ENCODE results near the gene ADD1. TPM values are rescaled to one million over a fixed set of nuclear protein-coding genes. Genes with fewer than 3 reads are reported as not detected.

Gene ADD1
- total RNA-seq, 2 experiments from 2014 or later = 153 TPM

DNA sequence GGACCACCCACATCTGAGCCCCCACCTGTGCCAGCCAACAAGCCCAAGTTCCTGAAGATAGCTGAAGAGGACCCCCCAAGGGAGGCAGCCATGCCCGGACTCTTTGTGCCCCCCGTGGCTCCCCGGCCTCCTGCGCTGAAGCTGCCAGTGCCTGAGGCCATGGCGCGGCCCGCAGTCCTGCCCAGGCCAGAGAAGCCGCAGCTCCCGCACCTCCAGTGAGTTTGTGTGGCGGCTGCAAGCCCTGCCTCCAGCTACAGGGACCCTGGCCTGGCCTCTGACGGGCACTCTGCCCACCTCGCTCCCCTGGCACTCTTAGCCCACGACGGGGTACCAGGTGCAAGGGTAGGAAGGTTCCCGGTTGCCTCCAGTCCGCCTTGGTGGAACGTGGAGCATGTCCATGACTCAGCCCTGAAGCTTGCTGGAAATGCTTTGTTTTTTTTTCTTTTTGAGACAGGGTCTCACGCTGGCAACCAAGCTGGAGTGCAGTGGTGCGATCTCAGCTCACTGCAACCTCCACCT, 13.7 kb upstream of the ADD1 start:
- no peaks in the 10 kb centered on the region for H3K27me3 ChIP-seq (ENCODE audit: control insufficient read depth in 1 of 2, insufficient read depth in 2 of 2, low read length in 2 of 2)
- no peak overlapping the region for H3K4me3 Mint-ChIP-seq
- H3K9me3 Mint-ChIP-seq = no peaks in the 10 kb centered on the region
- ATAC-seq (ENCODE audit: poor library complexity) (no peak), DNase-seq (peak in 1 of 14 experiments; percentile 25)
- no peak overlapping the region for H3K4me3 ChIP-seq (ENCODE audit: low read length)
- intact Hi-C loops (cut with DNase I, micrococcal nuclease) = no loop called here
- no peaks in the 10 kb centered on the region for H3K27me3 Mint-ChIP-seq
- no peaks in the 10 kb centered on the region for H3K9me3 ChIP-seq (ENCODE audit: control insufficient read depth in 1 of 2, insufficient read depth in 1 of 2, low read length in 2 of 2)
- H3K4me1 ChIP-seq (ENCODE audit: insufficient read depth, low read length) = peaks cover 14% of the 10 kb centered on the region
- TF ChIP-seq, protein P1, sequence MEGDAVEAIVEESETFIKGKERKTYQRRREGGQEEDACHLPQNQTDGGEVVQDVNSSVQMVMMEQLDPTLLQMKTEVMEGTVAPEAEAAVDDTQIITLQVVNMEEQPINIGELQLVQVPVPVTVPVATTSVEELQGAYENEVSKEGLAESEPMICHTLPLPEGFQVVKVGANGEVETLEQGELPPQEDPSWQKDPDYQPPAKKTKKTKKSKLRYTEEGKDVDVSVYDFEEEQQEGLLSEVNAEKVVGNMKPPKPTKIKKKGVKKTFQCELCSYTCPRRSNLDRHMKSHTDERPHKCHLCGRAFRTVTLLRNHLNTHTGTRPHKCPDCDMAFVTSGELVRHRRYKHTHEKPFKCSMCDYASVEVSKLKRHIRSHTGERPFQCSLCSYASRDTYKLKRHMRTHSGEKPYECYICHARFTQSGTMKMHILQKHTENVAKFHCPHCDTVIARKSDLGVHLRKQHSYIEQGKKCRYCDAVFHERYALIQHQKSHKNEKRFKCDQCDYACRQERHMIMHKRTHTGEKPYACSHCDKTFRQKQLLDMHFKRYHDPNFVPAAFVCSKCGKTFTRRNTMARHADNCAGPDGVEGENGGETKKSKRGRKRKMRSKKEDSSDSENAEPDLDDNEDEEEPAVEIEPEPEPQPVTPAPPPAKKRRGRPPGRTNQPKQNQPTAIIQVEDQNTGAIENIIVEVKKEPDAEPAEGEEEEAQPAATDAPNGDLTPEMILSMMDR (IDR thresholded peaks at IDR 0.05) = no peak
- ChIA-PET POLR2A (no interaction called here), CTCF (no interaction called here)
- H3K27ac ChIP-seq (ENCODE audit: low read depth in 1 of 2, low read length in 2 of 2) = no peak overlapping the region
- peaks cover 54% of the 10 kb centered on the region for H3K36me3 Mint-ChIP-seq (ENCODE audit: low read depth)
- H3K4me1 Mint-ChIP-seq (ENCODE audit: low read depth) = peaks cover 9% of the 10 kb centered on the region
- H3K36me3 ChIP-seq (ENCODE audit: insufficient read depth, low read length) = peaks cover 73% of the 10 kb centered on the region
- H3K27ac Mint-ChIP-seq = no peak overlapping the region

DNA sequence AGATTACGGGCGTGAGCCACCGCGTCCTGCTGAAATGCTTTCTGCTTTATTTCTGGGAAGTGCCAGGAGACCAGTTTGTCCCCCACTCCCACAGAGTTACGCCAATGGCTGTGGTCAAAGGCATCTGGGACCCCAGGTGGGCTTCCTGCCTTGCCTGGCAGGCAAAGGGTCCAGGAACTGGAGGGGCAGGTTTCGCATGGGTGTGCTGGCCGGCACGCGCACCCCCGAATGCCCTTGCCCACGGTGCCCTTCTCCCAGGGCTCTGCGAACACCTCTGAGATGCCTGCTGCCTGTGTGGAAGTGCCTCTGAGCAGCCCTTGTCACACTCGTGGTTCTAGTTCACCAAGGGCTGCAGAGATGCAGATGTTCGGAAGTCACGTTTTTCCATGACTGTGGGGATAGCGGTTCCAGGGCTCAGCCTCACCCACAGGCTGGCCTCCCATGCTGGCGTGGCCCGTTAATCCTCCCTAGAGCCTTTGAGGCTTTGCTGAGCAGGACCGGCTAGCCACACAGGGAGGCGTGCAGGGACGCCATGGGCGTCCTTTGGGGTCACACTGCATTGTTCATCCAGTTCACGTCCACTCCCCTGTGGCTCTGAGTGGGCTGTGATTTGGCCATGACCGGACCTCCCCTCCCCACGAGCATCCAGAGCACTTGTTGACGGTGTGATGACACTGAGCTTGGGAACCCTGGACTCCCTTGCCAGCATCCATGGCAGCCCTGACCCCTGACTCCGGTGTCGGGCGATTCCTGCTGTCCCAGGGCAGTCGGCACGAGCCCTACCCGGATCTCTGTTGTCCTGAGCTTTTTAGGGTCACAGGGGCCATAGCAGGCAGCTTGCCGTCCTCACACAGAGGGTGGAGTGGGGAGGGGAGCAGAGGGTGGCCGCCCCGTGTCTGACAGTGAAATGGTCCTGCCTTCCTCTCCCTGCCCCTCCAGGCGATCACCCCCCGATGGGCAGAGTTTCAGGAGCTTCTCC, 12.7 kb upstream of the ADD1 start:
- ChIA-PET CTCF (no interaction called here), POLR2A (no interaction called here)
- DNase-seq = peak in 1 of 14 experiments; percentile 27
- peaks cover 23% of the 10 kb centered on the region for H3K4me1 ChIP-seq (ENCODE audit: insufficient read depth, low read length)
- ATAC-seq (ENCODE audit: poor library complexity) = no peak
- H3K9me3 ChIP-seq (ENCODE audit: control insufficient read depth in 1 of 2, insufficient read depth in 1 of 2, low read length in 2 of 2) = no peaks in the 10 kb centered on the region
- Mint-ChIP-seq H3K36me3 (ENCODE audit: low read depth) (peaks cover 49% of the 10 kb centered on the region), H3K4me3 (no peak overlapping the region), H3K4me1 (ENCODE audit: low read depth) (peaks cover 15% of the 10 kb centered on the region), H3K27ac (no peak overlapping the region), H3K9me3 (no peaks in the 10 kb centered on the region), H3K27me3 (no peaks in the 10 kb centered on the region)
- TF ChIP-seq, protein P1 (IDR thresholded peaks at IDR 0.05) = no peak
- intact Hi-C loops (cut with DNase I, micrococcal nuclease) = no loop called here
- no peaks in the 10 kb centered on the region for H3K27me3 ChIP-seq (ENCODE audit: control insufficient read depth in 1 of 2, insufficient read depth in 2 of 2, low read length in 2 of 2)
- peaks cover 66% of the 10 kb centered on the region for H3K36me3 ChIP-seq (ENCODE audit: insufficient read depth, low read length)
- no peak overlapping the region for H3K27ac ChIP-seq (ENCODE audit: low read depth in 1 of 2, low read length in 2 of 2)
- no peak overlapping the region for H3K4me3 ChIP-seq (ENCODE audit: low read length)

DNA sequence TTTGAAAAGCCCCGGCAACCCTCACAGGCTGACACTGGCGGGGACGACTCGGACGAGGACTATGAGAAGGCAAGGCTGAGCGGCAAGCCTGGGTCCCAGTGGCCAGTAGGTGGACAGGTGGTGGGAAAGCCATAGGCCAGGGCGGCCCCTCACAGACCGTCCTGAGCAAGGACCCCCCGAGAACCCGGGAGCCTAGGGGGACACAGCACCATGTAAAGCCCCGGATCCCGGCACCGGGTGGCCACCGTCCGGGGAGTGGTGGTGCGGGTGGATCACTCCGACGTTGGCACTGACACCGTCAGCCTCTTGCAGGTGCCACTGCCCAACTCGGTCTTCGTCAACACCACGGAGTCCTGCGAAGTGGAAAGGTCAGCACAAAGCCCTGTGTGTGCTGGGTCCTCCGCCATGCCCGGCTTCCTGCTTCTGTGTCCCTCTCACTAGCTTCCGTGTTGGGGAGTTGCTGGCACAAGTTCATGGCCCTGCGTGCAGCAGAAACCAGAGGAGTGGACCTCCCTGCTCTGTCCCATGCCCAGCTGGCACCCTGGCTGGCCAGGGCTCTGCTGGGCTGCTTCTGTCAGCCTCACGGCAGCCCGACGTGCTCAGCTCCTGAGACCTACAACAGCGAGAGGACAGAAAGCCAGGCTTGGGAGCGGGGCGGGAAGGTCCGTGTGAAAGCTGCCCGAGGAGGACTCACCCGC, 11.9 kb upstream of the ADD1 start:
- Mint-ChIP-seq H3K27me3 (no peaks in the 10 kb centered on the region), H3K4me1 (ENCODE audit: low read depth) (peaks cover 15% of the 10 kb centered on the region), H3K9me3 (no peaks in the 10 kb centered on the region), H3K27ac (peak overlapping the region; percentile 17), H3K36me3 (ENCODE audit: low read depth) (peaks cover 43% of the 10 kb centered on the region), H3K4me3 (no peak overlapping the region)
- ATAC-seq (ENCODE audit: poor library complexity) = no peak
- Histone ChIP-seq H3K9me3 (ENCODE audit: control insufficient read depth in 1 of 2, insufficient read depth in 1 of 2, low read length in 2 of 2) (no peaks in the 10 kb centered on the region), H3K4me3 (ENCODE audit: low read length) (no peak overlapping the region), H3K27me3 (ENCODE audit: control insufficient read depth in 1 of 2, insufficient read depth in 2 of 2, low read length in 2 of 2) (no peaks in the 10 kb centered on the region), H3K27ac (ENCODE audit: low read depth in 1 of 2, low read length in 2 of 2) (no peak overlapping the region), H3K36me3 (ENCODE audit: insufficient read depth, low read length) (peaks cover 72% of the 10 kb centered on the region), H3K4me1 (ENCODE audit: insufficient read depth, low read length) (peaks cover 32% of the 10 kb centered on the region)
- DNase-seq = peak in 2 of 14 experiments; percentile 13 to 31
- ChIA-PET CTCF (no interaction called here), POLR2A (no interaction called here)
- TF ChIP-seq, protein P1 (IDR thresholded peaks at IDR 0.05) = no peak
- intact Hi-C loops (cut with DNase I, micrococcal nuclease) = no loop called here

Measured in CD4-positive, alpha-beta T cell (primary cell).